Globus pallidus (tissue), 1 donor: ENCODE measurements around the gene IL1RAPL1.
A peak's percentile ranks its signal among the peaks of the same experiment; 100 is the strongest.

Source experiments
- DNase-seq: peaks from one replicate; pipeline ENCODE4 v3.0.0-alpha.2; 2015; ENCODE audit warnings: low spot score

Gene IL1RAPL1

GRCh38 chrX:29535212-29536162, 948.2 kb downstream of the IL1RAPL1 start:
- DNase-seq: no peak

- DNase-seq: no peak
These were observed 953.8 kb downstream of the IL1RAPL1 start for GRCh38 chrX:29541038-29541437.

DNA sequence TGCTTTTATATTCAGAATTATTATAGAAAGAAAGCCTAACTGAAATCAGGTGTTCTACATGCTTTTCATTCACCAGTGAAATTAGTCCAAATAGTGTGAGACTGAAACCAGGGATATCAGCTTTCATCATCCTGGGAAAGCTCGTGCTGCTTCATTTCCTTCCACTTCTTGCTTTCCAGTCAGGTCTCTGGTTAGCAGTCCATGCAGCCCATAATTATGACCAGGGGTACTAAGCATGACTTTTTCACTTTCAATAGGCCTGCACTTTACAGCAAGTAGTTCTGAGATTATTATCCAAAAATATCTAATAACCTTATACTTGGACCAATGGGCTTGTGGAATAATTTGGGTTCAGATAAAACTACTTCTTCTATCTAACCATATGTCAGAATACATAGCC, 954.9 kb downstream of the IL1RAPL1 start:
- DNase-seq: no peak

DNA sequence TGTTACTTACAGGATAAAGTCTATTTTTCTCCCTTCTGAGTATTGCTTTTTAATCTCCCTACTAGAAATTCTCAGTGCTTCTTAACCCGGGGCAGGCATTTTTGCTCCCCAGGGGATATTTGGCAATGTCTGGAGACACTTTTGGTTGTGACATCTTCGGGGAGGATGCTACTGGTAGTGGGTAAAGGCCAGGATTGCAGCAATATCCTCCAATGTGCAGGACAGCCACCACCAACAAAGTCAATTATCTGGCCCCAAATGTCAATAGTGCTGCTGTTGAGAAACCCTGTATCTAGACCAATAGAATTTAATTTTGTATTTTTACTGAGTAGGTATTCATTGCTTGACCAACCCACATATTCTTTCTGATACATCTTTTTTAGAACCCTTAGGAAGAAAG, 958.6 kb downstream of the IL1RAPL1 start:
- no peak for DNase-seq

DNA sequence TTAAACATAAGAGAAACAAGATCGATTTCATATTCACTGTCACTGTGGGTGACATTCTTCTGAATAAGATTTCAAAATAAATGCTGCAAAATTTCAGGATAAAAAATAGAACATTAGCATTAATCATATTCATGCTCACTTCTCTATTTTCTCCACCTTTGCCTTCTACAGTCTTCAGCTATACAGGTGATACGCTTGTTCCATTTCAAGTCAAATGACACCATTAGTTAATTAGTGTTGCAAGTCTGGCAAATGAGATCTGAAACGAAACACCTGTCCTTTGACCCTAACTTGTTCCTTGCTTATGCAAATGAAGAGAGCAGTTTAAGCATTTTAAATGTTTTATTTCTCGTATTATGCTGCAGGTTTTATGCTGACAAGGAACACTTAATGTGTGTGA, 960.6 kb downstream of the IL1RAPL1 start:
- DNase-seq: no peak

DNA sequence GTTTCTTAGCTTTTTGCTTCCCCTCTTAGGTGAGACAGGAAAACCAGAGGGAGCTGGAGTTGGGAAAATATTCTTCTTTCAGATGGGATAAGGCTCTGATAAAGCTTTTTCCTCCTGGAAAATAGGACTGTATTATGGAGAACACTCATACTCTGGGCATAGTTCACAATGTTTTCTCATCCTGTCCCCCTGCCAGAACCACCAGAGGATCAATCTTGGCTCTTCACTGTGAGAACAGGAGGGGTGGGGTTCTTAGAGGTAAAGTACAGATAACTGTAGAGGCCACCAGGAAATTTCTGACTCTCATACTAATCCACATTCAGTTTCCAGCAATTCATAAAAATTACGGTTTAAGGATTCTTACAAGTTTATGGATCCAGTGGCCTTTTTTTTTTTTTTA, 966.3 kb downstream of the IL1RAPL1 start:
- no peak for DNase-seq

DNA sequence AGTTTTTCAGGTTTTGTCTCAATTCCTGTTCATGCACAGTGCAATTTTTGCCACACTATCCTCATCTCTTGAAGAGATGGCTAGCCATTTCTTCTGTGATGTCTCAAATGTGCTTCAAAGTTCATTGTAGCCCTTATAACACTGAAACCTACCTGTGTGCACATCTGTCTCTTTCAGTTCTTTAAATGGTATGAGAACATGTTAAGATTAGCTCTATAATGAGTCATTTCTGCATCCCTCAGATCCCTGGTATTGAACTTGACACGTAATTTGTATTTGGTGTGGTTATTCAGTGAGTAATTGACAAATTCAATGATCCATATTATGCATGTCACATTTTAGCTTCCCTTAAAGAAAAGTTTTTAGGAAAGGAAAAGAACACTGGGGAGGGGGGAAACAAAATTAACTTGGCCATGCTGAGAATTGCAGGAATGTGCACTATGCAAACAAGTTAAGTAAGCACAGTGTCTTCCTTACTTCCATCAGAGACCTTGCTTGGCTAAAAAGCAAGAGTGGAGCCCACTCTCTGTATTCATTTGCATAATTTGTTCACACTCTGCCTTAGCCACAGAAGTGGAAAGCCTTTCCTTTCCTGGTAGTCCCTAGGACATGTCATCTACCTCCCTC, 968.3 kb downstream of the IL1RAPL1 start:
- DNase-seq: no peak

DNA sequence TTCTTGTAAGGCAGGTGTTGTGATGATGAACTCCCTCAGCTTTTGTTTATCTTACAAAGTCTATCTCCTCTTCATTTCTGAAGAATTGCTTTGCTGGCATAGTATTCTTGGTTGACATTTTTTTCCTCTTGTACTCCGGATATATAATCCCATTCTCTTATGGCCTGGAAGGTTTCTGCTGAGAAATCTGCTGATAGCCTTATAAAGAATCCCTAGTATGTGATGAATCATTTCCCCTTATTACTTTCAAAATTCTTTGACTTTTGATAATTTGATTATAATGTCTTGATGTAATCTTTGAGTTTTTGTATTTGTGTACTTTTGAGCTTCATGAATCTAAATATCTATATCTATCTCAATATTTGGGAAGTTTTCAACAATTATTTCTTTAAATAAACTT, 972.8 kb downstream of the IL1RAPL1 start:
- no peak for DNase-seq

DNA sequence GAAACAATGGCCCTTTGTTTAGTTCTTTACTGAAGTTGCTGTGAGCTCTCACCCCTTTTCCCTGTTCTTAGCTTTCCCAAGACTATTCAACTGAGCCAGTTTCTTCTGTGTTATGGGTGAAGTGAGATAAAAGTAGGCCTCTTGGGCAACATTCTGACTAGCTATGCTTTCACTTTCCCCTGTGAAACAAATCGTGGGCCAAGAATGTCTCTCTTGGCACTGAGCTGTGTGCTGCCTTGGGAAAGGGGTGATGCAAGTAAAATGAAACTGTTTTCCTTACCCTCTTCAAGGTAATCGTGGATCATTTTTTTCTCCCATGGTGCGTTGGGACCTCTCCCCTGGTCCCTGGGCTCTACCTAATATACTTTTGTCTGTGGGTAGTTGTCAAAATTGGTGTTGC, 974.2 kb downstream of the IL1RAPL1 start:
- no peak for DNase-seq

GRCh38 chrX:29580560-29580959, 993.3 kb downstream of the IL1RAPL1 start:
- DNase-seq: no peak

DNA sequence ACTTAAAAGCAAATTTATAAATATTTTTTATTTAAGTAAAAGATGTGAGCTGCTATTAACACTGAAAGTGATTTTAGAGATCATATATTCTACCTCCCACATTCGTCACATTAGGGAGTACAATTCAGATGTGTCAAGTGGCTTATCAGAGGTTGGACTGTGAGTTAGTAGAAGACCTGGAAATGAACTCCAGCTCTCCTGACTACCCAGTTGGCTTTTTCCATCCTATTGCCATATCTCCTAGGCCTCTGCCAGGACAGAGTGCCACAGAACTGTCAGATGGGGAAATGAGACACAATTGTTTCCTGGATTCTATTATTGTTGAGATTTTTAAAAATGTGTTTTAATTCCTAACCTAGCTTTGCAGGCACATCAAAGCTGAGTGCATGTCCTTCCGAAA, 994.0 kb downstream of the IL1RAPL1 start:
- no peak for DNase-seq

DNA sequence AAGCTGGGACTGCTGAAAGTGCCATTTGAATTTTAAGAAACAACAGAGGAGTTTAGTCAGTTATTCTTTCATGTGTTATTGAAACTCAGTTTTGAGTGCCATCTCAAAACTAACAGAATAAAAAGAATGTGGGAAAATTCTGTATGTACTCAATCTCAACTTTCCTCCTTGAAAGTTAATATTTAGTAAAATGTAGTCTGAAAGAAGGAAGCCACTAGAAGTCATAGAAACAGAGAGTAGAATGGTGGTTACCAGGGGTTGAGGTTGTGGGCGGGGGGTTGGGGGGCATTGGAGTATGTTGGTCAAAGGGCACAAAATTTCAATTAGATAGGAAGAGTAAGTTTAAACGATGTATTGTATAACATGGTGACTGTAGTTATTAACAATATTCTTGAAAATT, 999.9 kb downstream of the IL1RAPL1 start:
- DNase-seq: no peak

GRCh38 chrX:29590921-29591320, 1003.7 kb downstream of the IL1RAPL1 start:
- DNase-seq: no peak

DNA sequence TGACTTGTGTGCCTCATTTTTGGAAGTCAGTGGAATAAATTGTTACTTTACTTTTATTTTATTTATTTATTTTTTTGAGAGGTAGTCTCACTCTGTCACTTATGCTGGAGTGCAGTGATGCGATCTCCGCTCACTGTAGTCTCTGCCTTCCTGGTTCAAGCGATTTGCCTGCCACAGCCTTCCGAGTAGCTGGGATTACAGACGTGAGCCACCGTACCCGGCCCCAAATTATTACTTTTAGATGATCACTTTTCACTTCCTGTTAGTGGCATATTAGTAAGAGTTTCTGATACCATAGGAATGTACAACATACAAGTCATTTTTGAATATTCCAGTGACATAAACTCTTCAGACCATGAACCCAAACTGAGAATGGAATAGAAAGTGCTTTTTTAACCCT, 1017.1 kb downstream of the IL1RAPL1 start:
- DNase-seq: no peak

- no peak for DNase-seq
These were observed 1030.0 kb downstream of the IL1RAPL1 start for GRCh38 chrX:29617276-29617675.

- DNase-seq: peak; percentile 39
These were observed 1030.5 kb downstream of the IL1RAPL1 start for GRCh38 chrX:29617725-29618124.

DNA sequence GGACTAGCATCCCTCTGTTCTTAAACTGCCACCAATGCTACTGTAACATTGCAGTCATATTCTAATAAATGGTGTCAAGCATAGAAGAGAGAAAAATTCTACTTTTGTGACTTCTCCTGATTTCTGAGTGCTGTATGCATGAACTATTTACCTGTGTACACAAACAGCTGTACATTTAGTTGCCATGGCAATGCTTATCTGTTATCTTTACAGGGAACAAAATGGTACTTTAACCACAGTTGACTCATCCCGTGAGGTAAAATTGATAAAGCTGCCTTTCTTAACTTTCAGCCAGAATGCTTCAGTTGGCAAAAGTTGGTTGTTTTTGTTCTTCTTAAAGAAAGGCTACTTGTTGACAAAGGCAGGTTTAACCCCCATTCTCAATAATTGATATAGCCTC, 1040.6 kb downstream of the IL1RAPL1 start:
- DNase-seq: no peak

DNA sequence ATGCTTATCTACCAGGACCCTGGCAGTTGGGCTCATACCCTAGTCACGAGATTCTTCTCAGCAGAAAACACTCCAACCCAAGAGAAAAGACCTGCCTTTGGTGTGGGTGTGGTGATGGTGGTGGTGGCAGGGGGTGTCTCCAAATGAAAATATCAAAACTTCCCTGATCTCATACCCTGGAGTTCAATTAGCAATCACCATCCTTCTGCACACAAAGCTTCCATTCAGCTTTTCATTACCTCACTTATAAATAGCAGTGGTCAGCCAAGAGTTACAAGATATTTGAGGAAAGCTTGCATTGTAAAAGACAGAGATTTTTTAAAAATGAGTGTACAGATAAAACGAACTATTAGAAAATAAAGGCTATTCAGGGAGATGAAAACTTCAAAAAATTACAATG, 1047.3 kb downstream of the IL1RAPL1 start:
- peak; percentile 24 for DNase-seq

DNA sequence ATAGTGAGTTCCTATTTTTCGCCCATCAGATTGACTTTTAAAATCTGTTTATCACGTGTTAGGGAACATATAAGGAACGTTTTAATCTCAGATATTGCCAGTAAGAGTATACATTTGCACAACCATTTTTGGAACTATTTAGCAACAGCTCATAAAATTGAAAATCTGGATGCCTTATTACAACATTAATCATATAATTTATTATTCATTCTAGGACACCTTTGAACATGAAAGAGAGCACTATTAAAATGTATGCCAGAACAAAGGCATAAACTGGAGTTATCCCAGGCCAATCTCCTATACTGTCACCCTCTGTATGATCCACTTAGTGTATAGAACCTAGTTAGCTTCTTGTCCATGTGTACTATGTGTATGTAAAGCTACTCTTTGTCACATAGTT, 1049.1 kb downstream of the IL1RAPL1 start:
- no peak for DNase-seq

GRCh38 chrX:29640106-29640505, 1052.9 kb downstream of the IL1RAPL1 start:
- DNase-seq: peak; percentile 44

- no peak for DNase-seq
These were observed 1054.2 kb downstream of the IL1RAPL1 start for GRCh38 chrX:29641461-29641860.

DNA sequence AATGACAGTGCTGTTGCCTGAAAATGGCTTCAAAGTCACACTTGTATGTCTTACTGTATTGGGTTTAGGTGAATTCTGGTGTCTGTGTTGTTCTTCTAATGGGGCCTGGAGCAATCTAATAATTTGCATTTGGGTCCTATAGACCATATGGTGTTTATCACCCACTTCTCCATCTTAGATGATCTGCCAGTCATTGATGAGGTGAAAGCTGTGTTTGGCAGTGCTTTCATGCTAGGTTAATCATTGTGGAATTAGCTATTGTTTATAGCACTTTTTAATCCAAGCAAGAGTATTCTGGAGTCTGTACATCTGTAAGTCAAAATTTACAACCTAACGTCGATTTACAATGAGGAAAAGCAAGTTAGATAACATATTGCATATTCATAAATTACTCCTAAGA, 1055.9 kb downstream of the IL1RAPL1 start:
- DNase-seq: no peak

DNA sequence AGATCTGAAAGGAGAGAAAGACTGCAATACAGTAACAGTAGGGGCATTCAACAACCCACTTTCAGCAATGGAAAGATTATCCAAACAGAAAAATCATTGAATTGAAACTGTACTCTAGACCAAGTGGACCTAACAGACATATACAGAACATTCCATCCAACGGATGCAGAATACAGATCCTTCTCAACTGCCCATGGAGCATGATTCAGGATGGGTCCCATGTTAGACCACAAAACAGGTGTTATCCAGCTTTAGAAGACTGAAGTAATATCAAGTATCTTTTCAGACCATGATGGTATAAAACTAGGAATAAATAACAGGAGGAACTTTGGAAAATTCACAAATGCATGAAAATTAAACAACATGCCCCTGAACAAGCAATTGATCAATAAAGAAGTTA, 1060.9 kb downstream of the IL1RAPL1 start:
- no peak for DNase-seq

GRCh38 chrX:29652484-29652883, 1065.2 kb downstream of the IL1RAPL1 start:
- no peak for DNase-seq
